Astrocyte of the cerebellum (primary cell): ENCODE data around the gene SNAPC4.

Source experiments
- DNase-seq: peaks from one replicate; pipeline ENCODE4 v3.0.0-alpha.2; 2011; ENCODE audit warnings: low read depth
- H3K4me3 ChIP-seq: 2 replicates; pipeline ENCODE4 v1.5.1; 2011; ENCODE audit warnings: mild to moderate bottlenecking, low read depth, low read length, moderate library complexity
- in situ Hi-C: cut with HindIII; loops from 2 replicates; pipeline ENCODE4 v1.10.0; 2017; ENCODE audit warnings: low sequenced_read_pairs
- TF ChIP-seq, protein P1 (sequence below): IDR thresholded peaks from 2 replicates; pipeline ENCODE4 v1.5.1; 2012; ENCODE audit warnings: low read length, low read depth, moderate library complexity, mild to moderate bottlenecking; ENCODE audit errors: missing control alignments

Gene SNAPC4

DNA sequence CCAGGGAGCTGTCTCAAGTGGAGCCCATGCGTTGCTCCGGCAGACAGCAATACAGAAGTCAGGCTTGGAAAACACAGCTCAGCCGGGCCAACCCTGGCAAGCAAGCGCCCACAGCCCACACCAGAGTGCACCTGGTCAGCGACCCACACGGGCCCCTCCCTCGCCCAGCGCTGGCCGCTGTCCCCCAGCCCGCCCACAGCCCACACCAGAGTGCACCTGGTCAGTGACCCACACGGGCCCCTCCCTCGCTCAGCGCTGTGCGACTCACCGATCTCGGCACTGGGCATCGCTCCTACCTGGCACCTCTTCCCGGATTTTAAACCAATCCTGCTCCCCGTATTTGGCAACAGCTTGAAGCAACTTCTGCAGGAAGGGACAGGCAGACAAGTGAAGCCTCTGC lies 12.8 kb downstream of the SNAPC4 start:
- in situ Hi-C loops, result no loop called here
- TF ChIP-seq, protein P1, sequence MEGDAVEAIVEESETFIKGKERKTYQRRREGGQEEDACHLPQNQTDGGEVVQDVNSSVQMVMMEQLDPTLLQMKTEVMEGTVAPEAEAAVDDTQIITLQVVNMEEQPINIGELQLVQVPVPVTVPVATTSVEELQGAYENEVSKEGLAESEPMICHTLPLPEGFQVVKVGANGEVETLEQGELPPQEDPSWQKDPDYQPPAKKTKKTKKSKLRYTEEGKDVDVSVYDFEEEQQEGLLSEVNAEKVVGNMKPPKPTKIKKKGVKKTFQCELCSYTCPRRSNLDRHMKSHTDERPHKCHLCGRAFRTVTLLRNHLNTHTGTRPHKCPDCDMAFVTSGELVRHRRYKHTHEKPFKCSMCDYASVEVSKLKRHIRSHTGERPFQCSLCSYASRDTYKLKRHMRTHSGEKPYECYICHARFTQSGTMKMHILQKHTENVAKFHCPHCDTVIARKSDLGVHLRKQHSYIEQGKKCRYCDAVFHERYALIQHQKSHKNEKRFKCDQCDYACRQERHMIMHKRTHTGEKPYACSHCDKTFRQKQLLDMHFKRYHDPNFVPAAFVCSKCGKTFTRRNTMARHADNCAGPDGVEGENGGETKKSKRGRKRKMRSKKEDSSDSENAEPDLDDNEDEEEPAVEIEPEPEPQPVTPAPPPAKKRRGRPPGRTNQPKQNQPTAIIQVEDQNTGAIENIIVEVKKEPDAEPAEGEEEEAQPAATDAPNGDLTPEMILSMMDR, result no peak

DNA sequence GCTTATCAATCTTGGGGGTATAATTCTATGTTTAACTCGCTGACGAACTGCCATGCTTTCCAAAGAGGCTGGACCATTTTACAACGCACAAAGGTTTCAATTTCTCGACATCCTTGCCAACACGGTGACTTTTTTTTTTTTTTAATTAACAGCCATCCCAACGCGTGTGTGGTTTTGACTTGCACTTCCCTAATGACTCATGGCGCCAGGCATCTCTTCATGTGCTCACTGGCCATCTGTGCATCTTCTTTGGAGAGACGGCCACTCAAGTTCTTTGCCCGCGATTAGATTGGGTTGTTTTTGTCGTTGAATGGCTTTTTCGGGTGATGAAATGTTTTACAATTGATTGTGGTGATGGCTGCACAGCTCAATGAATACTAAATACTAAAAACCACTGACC lies 14.0 kb downstream of the SNAPC4 start:
- DNase-seq, result no peak
- TF ChIP-seq, protein P1, result no peak
- in situ Hi-C loops, result no loop called here
- no peak overlapping the region for H3K4me3 ChIP-seq

More for the DNA sequence above, 12.8 kb downstream of the SNAPC4 start:
- no peak overlapping the region for H3K4me3 ChIP-seq
- DNase-seq, result no peak

DNA sequence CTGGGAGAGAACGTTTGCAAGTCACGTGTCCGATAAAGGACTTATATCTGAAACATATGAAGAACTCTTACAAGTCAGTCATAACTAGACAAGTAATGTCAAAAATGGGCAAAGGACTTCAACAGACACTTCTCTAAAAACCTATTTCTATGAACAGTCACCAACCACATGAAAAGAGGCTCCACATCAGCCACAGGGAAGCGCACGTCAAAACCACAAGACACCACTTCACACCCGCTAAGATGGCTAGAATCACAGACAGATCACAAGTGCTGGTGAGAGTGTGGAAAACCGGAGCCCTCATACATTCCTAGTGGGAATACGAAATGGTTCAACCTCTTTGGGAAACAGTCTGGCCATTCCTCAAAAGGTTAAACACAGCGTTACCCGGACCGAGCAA lies 15.0 kb downstream of the SNAPC4 start:
- DNase-seq, result no peak
- TF ChIP-seq, protein P1, result no peak
- in situ Hi-C loops, result no loop called here

DNA sequence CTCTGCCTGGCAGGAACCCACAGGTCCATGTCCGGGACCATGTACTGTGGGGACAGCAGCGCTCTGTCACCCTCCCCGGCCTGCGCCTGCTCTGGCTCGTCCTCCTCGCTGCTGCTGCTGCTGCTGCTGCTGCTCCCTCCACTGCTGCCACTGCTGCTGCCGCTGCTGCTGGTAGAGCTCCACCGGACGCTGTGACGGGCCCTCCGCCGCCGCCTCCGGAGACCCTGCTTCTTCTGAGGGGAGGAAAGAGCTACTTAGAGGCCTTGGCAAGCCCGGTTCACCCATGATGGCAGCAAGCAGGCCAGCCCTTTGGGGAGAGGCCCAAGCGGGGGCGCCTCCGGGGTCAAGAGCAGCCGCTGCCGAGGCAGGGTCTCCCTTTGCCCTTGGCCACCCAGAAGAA lies 16.5 kb downstream of the SNAPC4 start:
- in situ Hi-C loops, result no loop called here
- TF ChIP-seq, protein P1, result no peak

More for the DNA sequence above, 15.0 kb downstream of the SNAPC4 start:
- no peak overlapping the region for H3K4me3 ChIP-seq

DNA sequence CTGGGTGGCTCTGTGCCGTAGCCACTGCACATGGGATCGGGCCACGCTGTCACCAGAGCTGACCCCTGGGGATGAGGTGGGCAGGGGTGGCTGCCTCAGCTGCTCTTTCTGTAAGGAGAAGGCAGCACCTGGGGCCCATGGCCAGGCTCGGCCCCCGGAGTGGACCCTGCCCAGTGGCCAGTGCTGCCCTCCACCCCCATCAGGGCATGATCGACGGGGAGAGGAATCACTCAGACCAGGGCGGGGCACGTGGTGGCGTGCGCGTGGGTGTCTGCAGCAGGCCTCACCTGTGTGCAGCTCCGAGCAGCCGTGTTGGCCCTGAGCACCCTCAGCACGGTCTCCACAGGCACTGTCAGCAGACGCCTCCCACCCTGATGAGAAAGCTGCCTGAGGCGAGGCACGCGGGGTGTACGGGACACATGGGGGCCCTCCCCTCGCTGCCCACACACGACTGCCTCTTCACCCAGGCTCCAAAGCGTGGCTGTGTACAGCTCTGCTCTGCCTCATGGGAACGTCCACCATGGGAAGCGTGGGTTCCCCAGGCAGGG lies 17.9 kb downstream of the SNAPC4 start:
- TF ChIP-seq, protein P1, result no peak
- DNase-seq, result no peak
- no peak overlapping the region for H3K4me3 ChIP-seq
- in situ Hi-C loops, result no loop called here

More for the DNA sequence above, 16.5 kb downstream of the SNAPC4 start:
- no peak for DNase-seq
- no peak overlapping the region for H3K4me3 ChIP-seq

DNA sequence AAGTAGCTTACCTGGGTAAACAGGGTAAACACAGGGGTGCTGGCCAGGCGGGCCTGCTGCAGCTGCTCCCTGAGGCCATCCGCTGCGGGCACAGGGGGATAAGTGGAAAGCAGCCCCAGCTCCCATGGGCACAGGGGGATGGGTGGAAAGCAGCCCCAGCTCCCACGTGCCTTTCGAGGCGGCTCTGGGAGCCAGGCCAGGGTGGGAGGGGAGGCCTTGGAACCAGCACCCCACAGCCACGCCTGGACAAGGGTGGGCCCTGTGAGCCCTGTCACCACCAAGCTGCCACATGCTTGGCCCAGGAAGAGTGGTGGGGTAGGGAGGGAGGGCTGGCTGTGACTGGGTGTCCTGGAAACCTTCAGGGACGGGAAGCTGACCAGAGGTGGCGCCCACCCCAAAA lies 18.7 kb downstream of the SNAPC4 start:
- no peak for DNase-seq
- in situ Hi-C loops, result no loop called here
- no peak overlapping the region for H3K4me3 ChIP-seq
- TF ChIP-seq, protein P1, result no peak
